B cell (primary cell): ENCODE data around the gene TSBP1. TPM values are rescaled to one million over a fixed set of nuclear protein-coding genes. Genes with fewer than 3 reads are reported as not detected.

Source experiments
- ATAC-seq: fragments of 200-7000 bp; cut with Tn5 transposase; one replicate; pipeline ENCODE4 v1.10.0; 2021; ENCODE audit warnings: low read depth, mild to moderate bottlenecking, moderate number of reproducible peaks, moderate library complexity
- CTCF ChIA-PET: fragments of 350-600 bp; sonication (Branson Sonifier 250); formaldehyde crosslinking; loops from one replicate; lab custom pipeline; 2021; ENCODE audit warnings: antibody characterized with exemption, inconsistent platforms; lab: Charles Lee
- POLR2A ChIA-PET: fragments of 350-600 bp; sonication (Branson Sonifier 250); formaldehyde crosslinking; loops from one replicate; lab custom pipeline; 2021; ENCODE audit warnings: antibody characterized with exemption; lab: Charles Lee
- DNase-seq: peaks from one replicate; pipeline ENCODE4 v3.0.0; 2013
- H2AFZ ChIP-seq: 2 replicates; pipeline ENCODE4 v1.6.1; 2012; ENCODE audit warnings: mild to moderate bottlenecking, low read depth, low read length; ENCODE audit not compliant: insufficient read depth, poor library complexity, severe bottlenecking
- H3K27ac ChIP-seq, 2 donors: 1 replicate in 1 of 2; 2 replicates in 1 of 2; pipeline ENCODE4 v1.5.1; 2012 to 2013; ENCODE audit warnings: low read length in 2 of 2, mild to moderate bottlenecking in 2 of 2, moderate library complexity in 1 of 2
- H3K27me3 ChIP-seq, 4 experiments: fragments of 200-600 bp in 1 of 4; sonication (generic) in 1 of 4; replicated peaks in 1 of 4; 1 replicate in 2 of 4; 2 replicates in 2 of 4; pipeline versions ENCODE4 v1.6.1 to v1.7.0; 2013 to 2016; ENCODE audit warnings: low read length in 3 of 4, mild to moderate bottlenecking in 2 of 4, mixed read lengths in 1 of 4, moderate library complexity in 1 of 4; ENCODE audit not compliant: insufficient read depth in 4 of 4, control insufficient read depth in 3 of 4; ENCODE audit errors: control extremely low read depth in 1 of 4
- H3K36me3 ChIP-seq, 2 experiments: replicated peaks in 1 of 2; 1 replicate in 1 of 2; 2 replicates in 1 of 2; pipeline versions ENCODE4 v1.6.1 to v1.7.1; 2013; ENCODE audit warnings: low read length in 1 of 2; ENCODE audit not compliant: insufficient read depth in 2 of 2, control insufficient read depth in 1 of 2; ENCODE audit errors: control extremely low read depth in 1 of 2, extremely low read depth in 1 of 2
- H3K4me1 ChIP-seq, 2 donors: fragments of 200-600 bp in 1 of 2; sonication (generic) in 1 of 2; 1 replicate in 1 of 2; 2 replicates in 1 of 2; pipeline versions ENCODE4 v1.5.1 to v1.6.1; 2013 to 2017; ENCODE audit warnings: low read length in 2 of 2; ENCODE audit not compliant: control insufficient read depth in 2 of 2, insufficient read depth in 2 of 2
- H3K4me2 ChIP-seq: replicated peaks from 2 replicates; pipeline ENCODE3; 2012; ENCODE audit warnings: mild to moderate bottlenecking, low read depth, low read length; ENCODE audit not compliant: poor library complexity, severe bottlenecking
- H3K4me3 ChIP-seq, 5 experiments: fragments of 200-600 bp in 1 of 5; sonication (generic) in 1 of 5; 1 replicate in 3 of 5; 2 replicates in 2 of 5; pipeline versions ENCODE4 v1.5.1 to v1.7.0; 2011 to 2016; ENCODE audit warnings: low read length in 4 of 5, mild to moderate bottlenecking in 4 of 5, low read depth in 2 of 5, control low read depth in 1 of 5, moderate library complexity in 1 of 5; ENCODE audit not compliant: insufficient read depth in 1 of 5; ENCODE audit errors: control extremely low read depth in 1 of 5, extremely low read depth in 1 of 5
- H3K79me2 ChIP-seq: fragments of 200-600 bp; sonication (generic); one replicate; pipeline ENCODE4 v1.6.0; 2016; ENCODE audit warnings: low read length; ENCODE audit not compliant: control insufficient read depth, insufficient read depth
- H3K9ac ChIP-seq: fragments of 200-600 bp; sonication (generic); 2 replicates; pipeline ENCODE4 v1.6.1; 2017; ENCODE audit warnings: mild to moderate bottlenecking, low read length, moderate library complexity
- H3K9me3 ChIP-seq, 3 donors: one replicate each; pipeline versions ENCODE4 v1.6.1 to v1.7.1; 2013; ENCODE audit warnings: low read length in 2 of 3; ENCODE audit not compliant: control insufficient read depth in 2 of 3, insufficient read depth in 1 of 3; ENCODE audit errors: control extremely low read depth in 1 of 3
- H4K20me1 ChIP-seq: 2 replicates; pipeline ENCODE4 v1.6.0; 2012; ENCODE audit warnings: mild to moderate bottlenecking, low read length; ENCODE audit not compliant: insufficient read depth, control insufficient read depth, poor library complexity, severe bottlenecking
- H3K27ac Mint-ChIP-seq: one replicate; pipeline ENCODE4 v1.8.0; 2021; ENCODE audit warnings: mixed read lengths
- H3K27me3 Mint-ChIP-seq: one replicate; pipeline ENCODE4 v1.8.0; 2021; ENCODE audit warnings: mixed read lengths
- H3K4me1 Mint-ChIP-seq: one replicate; pipeline ENCODE4 v1.8.0; 2021; ENCODE audit warnings: mixed read lengths
- H3K4me3 Mint-ChIP-seq: one replicate; pipeline ENCODE4 v1.8.0; 2021; ENCODE audit warnings: mixed read lengths
- H3K9me3 Mint-ChIP-seq: one replicate; pipeline ENCODE4 v1.8.0; 2022; ENCODE audit warnings: mixed read lengths; ENCODE audit not compliant: insufficient read depth
- CTCF ChIP-seq: fragments of 200-600 bp; IDR thresholded peaks from one replicate; pipeline ENCODE4 v1.8.0; 2022; ENCODE audit warnings: antibody characterized with exemption, mild to moderate bottlenecking
- EZH2 ChIP-seq: IDR thresholded peaks from 2 replicates; pipeline ENCODE4 v1.6.1; 2012; ENCODE audit warnings: borderline replicate concordance, low read depth, mild to moderate bottlenecking, moderate library complexity, low read length; ENCODE audit not compliant: insufficient read depth, poor library complexity, severe bottlenecking
- WGBS: methylation state at CpG from one replicate; pipeline ENCODE4 v1.1.5; 2013; ENCODE audit warnings: missing lambda C conversion rate; ENCODE audit not compliant: insufficient coverage; 5-methylcytosine and 5-hydroxymethylcytosine counted together
- intact Hi-C: fragments of 100-400 bp; cut with micrococcal nuclease; formaldehyde crosslinking; loops from one replicate; pipeline ENCODE4 v1.10.0; 2022
- polyA plus RNA-seq: library from polyadenylated mRNA; depleted of rRNA; stranded (reverse); fragments of >200 nt; gene quantifications from 2 replicates; pipeline ENCODE4 v1.2.3, GENCODE V29; 2012
- total RNA-seq, 2 donors: library from RNA; stranded (reverse); fragments of 120-200 nt in 1 of 2; gene quantifications; 1 replicate in 1 of 2; 2 replicates in 1 of 2; pipeline versions ENCODE4 v1.2.3 to v1.2.4, GENCODE V29; 2013 to 2022

Gene TSBP1
- total and polyA plus RNA-seq, 2 donors (not counting 1 experiment from before 2014, with no cell fraction given) = not detected

DNA sequence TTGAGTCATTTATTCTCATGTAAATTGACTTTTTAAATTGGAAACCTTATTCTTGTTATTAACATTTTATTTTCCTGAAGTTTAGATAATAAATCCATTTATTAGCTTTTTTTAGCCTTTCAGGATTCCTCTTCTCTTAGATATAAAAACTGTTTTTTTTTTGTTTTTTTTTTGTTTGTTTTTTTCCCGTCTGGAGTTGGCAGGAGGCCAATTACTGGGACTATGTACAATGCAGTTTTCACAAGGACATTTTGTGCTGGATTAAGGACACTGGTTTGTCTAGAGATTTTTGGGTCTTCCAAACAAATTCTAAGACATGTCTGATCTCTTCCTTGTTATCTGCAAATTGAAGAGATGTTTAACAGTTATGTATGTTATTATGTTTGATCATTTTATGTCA, 34.0 kb upstream of the TSBP1 start:
- Histone ChIP-seq H4K20me1 (no peaks in the 10 kb centered on the region), H3K27me3 (peaks cover 0 to 14% (median 0%) of the 10 kb centered on the region in 4 experiments), H3K4me1 (no peaks in the 10 kb centered on the region), H3K27ac (no peak overlapping the region), H2AFZ (no peak overlapping the region), H3K79me2 (no peaks in the 10 kb centered on the region), H3K9ac (no peak overlapping the region), H3K9me3 (no peaks in the 10 kb centered on the region), H3K4me3 (no peak overlapping the region), H3K4me2 (no peak overlapping the region), H3K36me3 (no peaks in the 10 kb centered on the region)
- POLR2A ChIA-PET = no interaction called here
- ATAC-seq = no peak
- Mint-ChIP-seq H3K9me3 (no peaks in the 10 kb centered on the region), H3K4me3 (no peak overlapping the region), H3K4me1 (peaks cover 6% of the 10 kb centered on the region), H3K27me3 (peaks cover 10% of the 10 kb centered on the region), H3K27ac (no peak overlapping the region)
- WGBS = 40% methylated on average over 1 of the region's 1 CpG
- DNase-seq = no peak
- CTCF ChIA-PET = interaction anchor here (0.8 to 13.5 kb wide), 7 partner anchors 9 to 380 kb away, joined by 3 to 172 read pairs (median 6); no protein-coding TSS in a partner anchor
- intact Hi-C loops = no loop called here
- TF ChIP-seq CTCF (no peak), EZH2 (no peak)

DNA sequence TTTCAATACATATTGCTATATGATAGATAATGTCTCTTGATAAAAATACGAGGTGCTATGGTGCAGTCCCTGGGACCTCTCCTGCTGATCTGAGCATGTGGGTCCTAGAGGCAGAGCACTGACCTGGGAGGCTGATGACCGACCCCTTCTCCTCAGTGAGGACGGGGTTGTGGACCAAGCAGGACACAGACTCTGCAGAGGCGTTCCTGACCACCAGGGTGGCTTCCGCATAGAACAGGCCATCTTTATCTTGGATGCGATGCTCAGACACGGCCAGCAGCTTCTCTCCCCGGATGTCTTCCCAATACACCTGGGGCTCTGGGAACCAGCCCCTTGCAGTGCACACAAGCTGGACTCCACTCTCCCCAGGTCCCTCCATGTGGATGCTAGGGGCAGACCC, 31.1 kb upstream of the TSBP1 start:
- Mint-ChIP-seq H3K4me1 (peaks cover 8% of the 10 kb centered on the region), H3K9me3 (no peaks in the 10 kb centered on the region), H3K27me3 (peaks cover 6% of the 10 kb centered on the region), H3K27ac (no peak overlapping the region), H3K4me3 (no peak overlapping the region)
- TF ChIP-seq EZH2 = no peak
- TF ChIP-seq CTCF = no peak
- H3K4me1 ChIP-seq = no peaks in the 10 kb centered on the region
- 94% methylated on average over 8 of the region's 8 CpGs for WGBS
- ChIA-PET CTCF (interaction anchor here (1.2 to 2.8 kb wide), 7 partner anchors 11 to 383 kb away, joined by 3 to 11 read pairs (median 6); no protein-coding TSS in a partner anchor), POLR2A (no interaction called here)
- H4K20me1 ChIP-seq = no peaks in the 10 kb centered on the region
- no peak overlapping the region for H3K4me3 ChIP-seq
- no peak overlapping the region for H3K9ac ChIP-seq
- ATAC-seq (no peak), DNase-seq (no peak)
- peaks cover 0 to 9% (median 0%) of the 10 kb centered on the region in 4 experiments for H3K27me3 ChIP-seq
- H3K79me2 ChIP-seq = no peaks in the 10 kb centered on the region
- no peaks in the 10 kb centered on the region for H3K9me3 ChIP-seq
- no peaks in the 10 kb centered on the region for H3K36me3 ChIP-seq
- H3K4me2 ChIP-seq = no peak overlapping the region
- intact Hi-C loops = no loop called here
- H2AFZ ChIP-seq = no peak overlapping the region
- no peak overlapping the region for H3K27ac ChIP-seq
